HepG2 (cell line): ENCODE measurements around the gene DQX1. TPM values are rescaled to one million over a fixed set of nuclear protein-coding genes. Genes with fewer than 3 reads are reported as not detected.

Source experiments
- ATM ChIP-seq: fragments of 450-650 bp; IDR thresholded peaks from 2 replicates; pipeline ENCODE4 v1.7.1; 2017; ENCODE audit warnings: mild to moderate bottlenecking, borderline replicate concordance
- BCL3 ChIP-seq: sonication (generic); formaldehyde crosslinking; IDR thresholded peaks from 2 replicates; pipeline ENCODE4 v1.5.1; 2020; ENCODE audit warnings: mild to moderate bottlenecking, missing genetic modification reagents, moderate library complexity
- CEBPZ ChIP-seq: IDR thresholded peaks from 2 replicates; pipeline ENCODE4 v1.6.1; 2012; ENCODE audit warnings: low read length, improper control_type of control experiment
- CSRNP1 ChIP-seq: sonication (generic); formaldehyde crosslinking; IDR thresholded peaks from 2 replicates; pipeline ENCODE4 v1.8.1; 2023; ENCODE audit warnings: mild to moderate bottlenecking, missing genetic modification reagents
- ELF4 ChIP-seq: sonication (generic); formaldehyde crosslinking; IDR thresholded peaks from 2 replicates; pipeline ENCODE4 v1.5.0; 2020; ENCODE audit warnings: missing genetic modification reagents, mild to moderate bottlenecking, moderate library complexity, borderline replicate concordance
- HNRNPLL ChIP-seq: fragments of 200-400 bp; formaldehyde crosslinking; IDR thresholded peaks from 2 replicates; pipeline ENCODE4 v1.6.1; 2017; ENCODE audit warnings: mild to moderate bottlenecking, low read depth, low read length; ENCODE audit not compliant: poor library complexity, severe bottlenecking
- KDM6A ChIP-seq: IDR thresholded peaks from 2 replicates; pipeline ENCODE4 v1.6.1; 2016; ENCODE audit warnings: low read depth
- MAFK ChIP-seq, 2 experiments: IDR thresholded peaks in 1 of 2; conservative IDR thresholded peaks in 1 of 2; 2 replicates each; pipeline ENCODE4 v1.6.1; 2011; ENCODE audit warnings: improper control_type of control experiment in 2 of 2, low read length in 2 of 2
- MXD1 ChIP-seq: sonication (generic); formaldehyde crosslinking; IDR thresholded peaks from 2 replicates; pipeline ENCODE4 v1.4.0; 2020; ENCODE audit warnings: mild to moderate bottlenecking, missing genetic modification reagents
- NR2F2 ChIP-seq: IDR thresholded peaks from 2 replicates; pipeline ENCODE4 v1.6.1; 2012; ENCODE audit warnings: low read depth, inconsistent platforms, borderline replicate concordance
- NR2F6 ChIP-seq, 2 experiments: IDR thresholded peaks; 2 replicates each; pipeline ENCODE4 v1.6.1; 2016; ENCODE audit warnings: antibody characterized with exemption in 1 of 2, mild to moderate bottlenecking in 1 of 2
- RXRB ChIP-seq: IDR thresholded peaks from 2 replicates; pipeline ENCODE4 v1.6.1; 2016; ENCODE audit warnings: borderline replicate concordance, missing genetic modification reagents, missing compliant biosample characterization
- SIX1 ChIP-seq: sonication (generic); formaldehyde crosslinking; IDR thresholded peaks from 2 replicates; pipeline ENCODE4 v1.4.0; 2020; ENCODE audit warnings: missing genetic modification reagents, borderline replicate concordance
- YEATS2 ChIP-seq: sonication (generic); formaldehyde crosslinking; IDR thresholded peaks from 2 replicates; pipeline ENCODE4 v1.4.0; 2020; ENCODE audit warnings: missing genetic modification reagents, borderline replicate concordance
- ZBTB26 ChIP-seq: IDR thresholded peaks from 2 replicates; pipeline ENCODE4 v1.6.1; 2016; ENCODE audit warnings: missing compliant biosample characterization, missing genetic modification reagents, borderline replicate concordance
- ZBTB34 ChIP-seq: sonication (generic); formaldehyde crosslinking; IDR thresholded peaks from 2 replicates; pipeline ENCODE4 v1.8.0; 2022; ENCODE audit warnings: mild to moderate bottlenecking, missing genetic modification reagents
- ZFAT ChIP-seq: sonication (generic); formaldehyde crosslinking; conservative IDR thresholded peaks from 2 replicates; pipeline ENCODE4 v1.8.1; 2023; ENCODE audit warnings: missing genetic modification reagents, inconsistent platforms
- ZNF282 ChIP-seq: fragments of 450-650 bp; IDR thresholded peaks from 2 replicates; pipeline ENCODE4 v1.6.1; 2018; ENCODE audit not compliant: partially characterized antibody
- ZNF614 ChIP-seq: IDR thresholded peaks from 2 replicates; pipeline ENCODE4 v1.6.1; 2018; ENCODE audit warnings: missing biosample characterization, missing genetic modification reagents, inconsistent platforms, borderline replicate concordance
- polyA plus RNA-seq, 8 experiments: library from polyadenylated mRNA; depleted of rRNA in 3 of 8; stranded (reverse) in 7 of 8; unstranded in 1 of 8; fragments of >200 nt; fragmentation: Illumina TruSeq in 4 of 8; extraction: Trizol in 4 of 8; gene quantifications; 2 replicates each; pipeline versions ENCODE4 v1.2.1 to v1.2.3, GENCODE V29; 2011 to 2016; ENCODE audit warnings: low read depth in 4 of 8, missing spikeins in 1 of 8, mixed read lengths in 1 of 8; ENCODE audit not compliant: insufficient read depth in 1 of 8
- total RNA-seq, 5 experiments: library from RNA; depleted of rRNA; stranded (reverse); fragments of >200 nt; fragmentation: Illumina TruSeq; extraction: Trizol; gene quantifications; 2 replicates each; pipeline ENCODE4 v1.2.3, GENCODE V29; 2016; ENCODE audit warnings: low read depth in 1 of 5

The DQX1 gene
- total and polyA plus RNA-seq, 2 of the 13 experiments (the other 11 are each of a cell fraction or from before 2014, with no cell fraction given) = 27.6 to 89.8 TPM

- TF ChIP-seq NR2F6 (IDR thresholded peaks at IDR 0.05) = peak; percentile 86
- peak; percentile 89 for TF ChIP-seq NR2F6 (CRISPR knock-in tag; IDR thresholded peaks at IDR 0.05)
- peak; percentile 33; the same call in 1 of the 2 replicates for TF ChIP-seq YEATS2
- 0 out of 2 replicates have a peak, but pooled peaks have one; percentile 21 for TF ChIP-seq BCL3 (CRISPR knock-in tag)
- TF ChIP-seq CSRNP1 (CRISPR knock-in tag) = 0 out of 2 replicates have a peak, but pooled peaks have one; percentile 9
- TF ChIP-seq NR2F2 = no peak
- TF ChIP-seq ELF4 (CRISPR knock-in tag) = no peak; the same call in 1 of the 2 replicates
- no peak for TF ChIP-seq ZNF282
- TF ChIP-seq KDM6A = peak; percentile 89; the same call in 1 of the 2 replicates
- TF ChIP-seq RXRB (CRISPR knock-in tag) = peak; percentile 99
- no peak for TF ChIP-seq MAFK (conservative IDR thresholded peaks at IDR 0.05 in 1 of 2, IDR thresholded peaks at IDR 0.05 in 1 of 2; ENCODE audit: low read length in 2 of 2)
- no peak for TF ChIP-seq ZFAT (CRISPR knock-in tag)
- peak; percentile 18; the same call in 1 of the 2 replicates for TF ChIP-seq ZBTB26 (CRISPR knock-in tag)
- no peak for TF ChIP-seq MXD1 (CRISPR knock-in tag)
- no peak for TF ChIP-seq ZBTB34
- no peak for TF ChIP-seq CEBPZ
- TF ChIP-seq HNRNPLL = peak; percentile 82
- TF ChIP-seq ATM = no peak
- TF ChIP-seq SIX1 (CRISPR knock-in tag) = 0 out of 2 replicates have a peak, but pooled peaks have one; percentile 11
- peak; percentile 48; the same call in 1 of the 2 replicates for TF ChIP-seq ZNF614 (CRISPR knock-in tag)
These were observed 23.8 kb downstream of the DQX1 start (continued) for GRCh38 chr2:74502147-74502719.
